WI38 (cell line): ENCODE measurements around the gene APMAP.

Experiments
- H3K4me3 ChIP-seq: 2 replicates; pipeline ENCODE4 v1.5.1; 2011; ENCODE audit warnings: low read depth, mild to moderate bottlenecking, control low read depth, low read length
- TF ChIP-seq, protein P1 (sequence below): IDR thresholded peaks from 2 replicates; pipeline ENCODE4 v1.5.1; 2012; ENCODE audit warnings: low read depth, mild to moderate bottlenecking, control low read depth, low read length

APMAP gene

DNA sequence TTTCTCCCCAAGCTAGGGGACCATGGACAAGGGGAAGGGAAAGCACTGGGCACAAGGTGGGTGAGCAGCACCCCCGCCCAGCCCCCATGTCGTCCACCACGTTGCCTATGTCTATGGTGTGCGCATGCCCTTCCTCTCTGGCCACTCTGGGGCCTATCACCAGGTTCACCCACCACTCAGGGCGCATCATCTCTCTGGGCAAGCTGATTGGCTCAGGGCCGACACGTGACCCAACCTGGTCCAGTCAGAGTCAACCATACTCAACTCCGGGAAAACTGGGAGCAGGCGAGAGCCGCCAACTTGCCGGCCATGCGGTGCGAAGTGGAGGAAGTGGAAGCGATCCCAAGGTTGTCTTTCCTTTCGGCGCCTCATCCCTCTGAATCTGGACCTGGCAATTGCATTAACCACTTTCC, 39.5 kb upstream of the APMAP start:
- H3K4me3 ChIP-seq: no peak overlapping the region
- TF ChIP-seq, protein P1, sequence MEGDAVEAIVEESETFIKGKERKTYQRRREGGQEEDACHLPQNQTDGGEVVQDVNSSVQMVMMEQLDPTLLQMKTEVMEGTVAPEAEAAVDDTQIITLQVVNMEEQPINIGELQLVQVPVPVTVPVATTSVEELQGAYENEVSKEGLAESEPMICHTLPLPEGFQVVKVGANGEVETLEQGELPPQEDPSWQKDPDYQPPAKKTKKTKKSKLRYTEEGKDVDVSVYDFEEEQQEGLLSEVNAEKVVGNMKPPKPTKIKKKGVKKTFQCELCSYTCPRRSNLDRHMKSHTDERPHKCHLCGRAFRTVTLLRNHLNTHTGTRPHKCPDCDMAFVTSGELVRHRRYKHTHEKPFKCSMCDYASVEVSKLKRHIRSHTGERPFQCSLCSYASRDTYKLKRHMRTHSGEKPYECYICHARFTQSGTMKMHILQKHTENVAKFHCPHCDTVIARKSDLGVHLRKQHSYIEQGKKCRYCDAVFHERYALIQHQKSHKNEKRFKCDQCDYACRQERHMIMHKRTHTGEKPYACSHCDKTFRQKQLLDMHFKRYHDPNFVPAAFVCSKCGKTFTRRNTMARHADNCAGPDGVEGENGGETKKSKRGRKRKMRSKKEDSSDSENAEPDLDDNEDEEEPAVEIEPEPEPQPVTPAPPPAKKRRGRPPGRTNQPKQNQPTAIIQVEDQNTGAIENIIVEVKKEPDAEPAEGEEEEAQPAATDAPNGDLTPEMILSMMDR: no peak

DNA sequence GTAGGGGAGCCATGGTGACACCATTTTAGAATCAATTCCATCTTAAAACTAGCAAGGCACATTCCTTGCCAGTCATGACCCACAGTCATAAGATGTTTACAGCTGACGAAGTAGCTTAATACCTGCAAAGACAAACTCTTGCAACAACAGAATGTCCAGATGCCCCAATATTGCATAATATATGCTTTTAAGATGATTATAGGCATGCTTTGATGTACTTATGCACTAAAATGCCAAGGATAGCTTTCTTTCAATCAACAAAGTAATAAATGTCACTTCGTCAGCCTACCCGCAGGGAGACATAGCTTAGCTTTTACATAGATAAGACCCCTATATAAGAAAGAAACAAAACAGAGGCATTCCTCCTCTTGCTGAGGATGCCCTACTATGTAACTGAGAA, 38.7 kb upstream of the APMAP start:
- no peak overlapping the region for H3K4me3 ChIP-seq
- TF ChIP-seq, protein P1: no peak

DNA sequence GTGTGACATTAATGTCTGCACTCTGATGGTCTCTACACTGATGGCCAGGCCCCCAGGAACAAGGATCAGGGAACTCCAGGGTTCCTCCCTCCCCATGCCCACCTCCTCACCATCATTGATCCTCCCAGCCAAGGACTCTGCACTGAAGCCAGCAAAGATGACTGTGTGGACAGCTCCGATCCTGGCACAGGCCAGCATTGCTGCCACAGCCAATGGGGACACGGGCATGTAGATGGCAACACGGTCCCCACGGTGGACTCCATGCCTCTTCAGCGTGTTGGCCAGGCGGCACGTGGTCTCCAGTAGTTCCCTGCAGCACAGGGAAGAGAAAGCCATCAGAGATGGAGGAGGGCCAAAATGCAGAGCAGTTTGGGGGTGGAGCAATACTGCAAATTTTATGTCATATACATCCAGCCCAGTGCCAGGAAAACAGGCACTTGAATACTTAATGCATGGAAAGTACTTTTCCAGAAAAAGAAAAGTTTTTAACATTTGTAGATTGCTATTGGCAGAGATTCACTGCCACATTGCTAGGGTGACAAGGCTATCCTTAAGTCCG, 38.2 kb upstream of the APMAP start:
- no peak overlapping the region for H3K4me3 ChIP-seq
- TF ChIP-seq, protein P1: no peak

DNA sequence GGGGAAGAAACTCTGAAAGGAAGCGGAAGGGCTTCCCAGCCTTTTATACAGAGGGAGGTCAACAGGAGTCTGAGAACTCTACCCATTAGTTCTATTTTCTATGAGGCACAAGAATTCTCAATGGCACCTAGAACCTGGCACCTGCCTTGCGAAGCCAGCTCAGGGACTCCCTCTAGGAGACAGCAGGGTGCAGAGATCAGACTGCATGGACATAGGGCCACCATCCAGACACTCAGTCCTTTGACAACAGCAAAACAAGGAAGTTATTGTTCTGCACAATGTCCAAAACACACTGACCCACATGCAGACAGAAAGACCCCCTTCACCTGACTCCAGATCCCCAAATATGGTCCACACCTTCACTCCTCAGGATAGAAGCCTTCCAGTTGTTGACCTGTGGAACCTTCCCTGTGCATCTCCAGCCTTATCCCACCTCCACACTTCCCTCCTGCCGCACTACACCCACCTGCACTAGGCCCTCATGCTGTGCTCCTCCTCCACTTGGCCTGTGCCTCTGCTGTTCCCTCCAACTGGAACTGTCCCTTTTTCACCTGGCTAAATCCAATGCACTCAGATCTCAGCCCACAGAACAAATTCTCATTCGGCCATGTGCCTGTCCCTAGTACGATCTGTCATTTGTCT, 37.6 kb upstream of the APMAP start:
- H3K4me3 ChIP-seq: no peak overlapping the region
- TF ChIP-seq, protein P1: no peak

DNA sequence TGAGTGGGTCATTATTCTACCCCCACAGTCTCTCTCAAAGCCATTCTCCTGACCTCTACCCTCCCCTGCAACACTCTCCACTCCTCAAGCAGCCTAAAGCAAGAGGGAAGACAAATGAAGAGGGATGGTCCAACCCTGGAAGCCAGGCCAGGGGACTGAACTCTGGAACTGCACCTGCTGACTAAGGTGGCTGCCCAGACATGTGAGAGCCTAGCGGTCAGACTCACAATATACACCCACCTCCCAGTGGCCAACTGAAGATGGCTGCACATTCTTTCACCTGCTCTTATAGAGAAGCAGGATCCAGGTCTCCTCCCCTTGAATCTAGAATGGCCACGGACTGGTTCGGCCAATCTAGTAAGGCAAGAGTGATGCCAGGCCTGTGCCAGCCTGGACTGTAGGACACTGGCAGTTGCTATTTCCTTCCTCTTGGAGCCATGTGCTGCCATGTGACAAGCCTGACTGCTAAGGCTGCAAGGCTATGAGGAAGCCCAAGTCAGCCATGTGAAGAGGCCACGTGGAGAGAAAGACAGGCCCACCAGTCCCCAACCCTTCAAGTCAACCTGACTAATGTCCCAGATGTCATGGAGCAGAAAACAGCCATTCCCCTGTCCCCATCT, 33.5 kb upstream of the APMAP start:
- no peak overlapping the region for H3K4me3 ChIP-seq
- TF ChIP-seq, protein P1: no peak

DNA sequence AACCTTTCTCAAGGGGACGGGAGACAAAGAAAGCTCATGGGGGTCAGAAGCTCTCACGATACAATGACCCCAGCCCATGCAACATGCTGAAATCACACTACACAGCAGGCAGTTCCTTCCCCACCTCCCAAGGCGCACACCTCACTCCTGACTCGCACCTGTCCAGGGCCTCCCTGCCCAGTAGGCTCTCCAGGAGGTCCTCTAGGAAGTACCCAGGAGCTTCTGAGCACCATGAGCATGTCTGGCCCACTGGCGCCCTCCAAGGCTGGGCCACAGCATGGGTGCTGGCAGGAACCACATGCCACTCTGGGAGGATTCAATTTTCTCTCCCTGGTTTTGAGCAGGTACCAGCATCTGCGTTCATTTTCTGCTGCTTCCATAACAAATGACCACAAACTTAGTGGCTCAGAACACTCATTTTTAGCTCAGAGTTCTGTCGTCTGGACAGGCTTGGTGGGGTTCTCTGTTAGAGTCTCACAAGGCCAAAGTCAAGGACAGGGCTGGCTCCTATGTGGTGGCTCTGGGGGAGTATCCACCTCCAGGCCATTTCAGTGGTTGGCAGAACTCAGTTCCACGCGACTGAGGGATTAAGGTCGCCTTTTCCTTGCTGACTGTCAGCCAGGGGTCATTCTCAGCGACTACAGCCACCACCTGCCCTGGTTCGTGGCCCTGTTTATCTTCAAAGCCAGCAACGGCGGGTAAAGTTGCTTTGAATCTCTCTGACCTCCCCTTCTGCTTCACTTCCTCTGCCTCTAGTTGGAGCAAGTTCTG, 32.7 kb upstream of the APMAP start:
- TF ChIP-seq, protein P1: no peak

More for the DNA sequence above, 32.7 kb upstream of the APMAP start:
- no peak overlapping the region for H3K4me3 ChIP-seq
